ENCODE results near the gene TRIM8. TPM values are rescaled to one million over a fixed set of nuclear protein-coding genes. Genes with fewer than 3 reads are reported as not detected.

TRIM8 gene
- polyA plus RNA-seq, 1 experiment: 105 TPM

DNA sequence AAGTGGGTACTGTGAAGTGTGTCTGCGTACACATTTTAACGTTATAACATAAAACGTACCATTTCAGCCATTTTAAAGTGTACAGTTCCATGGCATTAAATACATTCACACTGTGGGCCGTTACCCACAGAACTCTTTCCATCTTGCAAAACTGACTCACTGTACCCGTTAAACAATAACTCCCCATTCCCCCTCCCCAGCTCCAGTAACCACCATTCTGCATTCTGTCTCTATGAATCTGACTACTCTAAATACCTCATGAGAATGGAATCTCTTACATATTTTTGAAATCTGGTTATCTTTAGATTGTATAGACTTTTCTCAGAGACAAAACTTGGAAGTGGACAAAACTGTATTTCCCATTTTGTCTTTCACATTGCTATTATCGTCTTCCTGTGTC is 60.6 kb downstream of the TRIM8 start:
- TF ChIP-seq, protein P1, sequence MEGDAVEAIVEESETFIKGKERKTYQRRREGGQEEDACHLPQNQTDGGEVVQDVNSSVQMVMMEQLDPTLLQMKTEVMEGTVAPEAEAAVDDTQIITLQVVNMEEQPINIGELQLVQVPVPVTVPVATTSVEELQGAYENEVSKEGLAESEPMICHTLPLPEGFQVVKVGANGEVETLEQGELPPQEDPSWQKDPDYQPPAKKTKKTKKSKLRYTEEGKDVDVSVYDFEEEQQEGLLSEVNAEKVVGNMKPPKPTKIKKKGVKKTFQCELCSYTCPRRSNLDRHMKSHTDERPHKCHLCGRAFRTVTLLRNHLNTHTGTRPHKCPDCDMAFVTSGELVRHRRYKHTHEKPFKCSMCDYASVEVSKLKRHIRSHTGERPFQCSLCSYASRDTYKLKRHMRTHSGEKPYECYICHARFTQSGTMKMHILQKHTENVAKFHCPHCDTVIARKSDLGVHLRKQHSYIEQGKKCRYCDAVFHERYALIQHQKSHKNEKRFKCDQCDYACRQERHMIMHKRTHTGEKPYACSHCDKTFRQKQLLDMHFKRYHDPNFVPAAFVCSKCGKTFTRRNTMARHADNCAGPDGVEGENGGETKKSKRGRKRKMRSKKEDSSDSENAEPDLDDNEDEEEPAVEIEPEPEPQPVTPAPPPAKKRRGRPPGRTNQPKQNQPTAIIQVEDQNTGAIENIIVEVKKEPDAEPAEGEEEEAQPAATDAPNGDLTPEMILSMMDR (IDR thresholded peaks at IDR 0.05; ENCODE audit: insufficient read depth, low read depth, low read length): no peak
- Histone ChIP-seq H3K27me3 (ENCODE audit: control insufficient read depth, insufficient read depth, low read length) (no peaks in the 10 kb centered on the region), H3K36me3 (ENCODE audit: control insufficient read depth, insufficient read depth, low read length) (no peaks in the 10 kb centered on the region), H3K4me3 (ENCODE audit: low read depth, low read length) (no peak overlapping the region)
- POLR2A ChIA-PET: interaction anchor here (0.5 kb wide), 1 partner anchor 396 kb away, joined by 4 read pairs; no protein-coding TSS in a partner anchor
- no peak for DNase-seq (ENCODE audit: low read depth)
- CTCF ChIA-PET: interaction anchor here (0.8 to 1.3 kb wide), 4 partner anchors 25 to 31 kb away, joined by 3 to 4 read pairs (median 3); no protein-coding TSS in a partner anchor

DNA sequence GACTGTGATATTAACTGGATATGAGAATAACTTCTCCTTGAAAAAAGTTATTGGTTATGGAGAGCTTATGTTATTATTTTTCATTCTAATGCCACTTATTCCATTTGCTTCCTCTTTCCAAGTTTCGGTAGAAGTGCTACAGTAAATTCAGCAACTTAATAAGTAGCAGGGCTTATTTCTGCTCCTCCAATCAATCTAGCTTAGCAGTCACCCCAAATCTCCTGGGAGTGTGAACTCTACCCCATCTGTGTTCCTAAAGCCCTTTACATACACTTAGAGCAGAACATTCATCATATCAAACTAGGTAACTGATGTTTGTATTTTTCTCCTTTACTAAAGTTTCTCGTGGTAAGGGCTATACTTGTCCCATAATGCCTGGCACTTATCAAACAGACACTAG is 61.3 kb downstream of the TRIM8 start:
- TF ChIP-seq, protein P1 (IDR thresholded peaks at IDR 0.05; ENCODE audit: insufficient read depth, low read depth, low read length): no peak
- H3K4me3 ChIP-seq (ENCODE audit: low read depth, low read length): no peak overlapping the region
- no peaks in the 10 kb centered on the region for H3K27me3 ChIP-seq (ENCODE audit: control insufficient read depth, insufficient read depth, low read length)
- no peaks in the 10 kb centered on the region for H3K36me3 ChIP-seq (ENCODE audit: control insufficient read depth, insufficient read depth, low read length)
- CTCF ChIA-PET: interaction anchor here (0.8 to 1.3 kb wide), 3 partner anchors 27 to 32 kb away, joined by 3 read pairs; no protein-coding TSS in a partner anchor
- POLR2A ChIA-PET: interaction anchor here (0.5 kb wide), 1 partner anchor 396 kb away, joined by 4 read pairs; no protein-coding TSS in a partner anchor
- DNase-seq (ENCODE audit: low read depth): no peak

Other genes starting within 250 kb of the TRIM8 start
- 17.8 and 31.3 TPM in 2 replicates for gene NFKB2, start 248.8 kb upstream of the TRIM8 start, polyA plus RNA-seq (2011; rRNA removed)
- 1.2 and 1.8 TPM in 2 replicates for gene PSD, start 225.7 kb upstream of the TRIM8 start, polyA plus RNA-seq (2011; rRNA removed)
- gene FBXL15, start 223.6 kb upstream of the TRIM8 start, polyA plus RNA-seq (2011; rRNA removed): 3.5 and 7.5 TPM in 2 replicates
- gene CUEDC2, start 211.9 kb upstream of the TRIM8 start, polyA plus RNA-seq (2011; rRNA removed): 51.2 and 74.4 TPM in 2 replicates
- not detected in 2 replicates for gene C10orf95, start 192.9 kb upstream of the TRIM8 start, polyA plus RNA-seq (2011; rRNA removed)
- gene ACTR1A, start 141.8 kb upstream of the TRIM8 start, polyA plus RNA-seq (2011; rRNA removed): 178 and 216 TPM in 2 replicates
- gene SUFU, start 140.5 kb upstream of the TRIM8 start, polyA plus RNA-seq (2011; rRNA removed): 5.3 and 8.5 TPM in 2 replicates
- gene ARL3, start 69.9 kb downstream of the TRIM8 start, polyA plus RNA-seq (2011; rRNA removed): 8.1 and 10.8 TPM in 2 replicates
- gene SFXN2, start 70.2 kb downstream of the TRIM8 start, polyA plus RNA-seq (2011; rRNA removed): 4.3 and 5.6 TPM in 2 replicates
- 45.3 and 52.4 TPM in 2 replicates for gene WBP1L, start 99.5 kb downstream of the TRIM8 start, polyA plus RNA-seq (2011; rRNA removed)
- not detected in 2 replicates for gene CYP17A1, start 192.9 kb downstream of the TRIM8 start, polyA plus RNA-seq (2011; rRNA removed)
- gene BORCS7, start 209.8 kb downstream of the TRIM8 start, polyA plus RNA-seq (2011; rRNA removed): 17.6 and 19.4 TPM in 2 replicates
- gene AS3MT, start 225.0 kb downstream of the TRIM8 start, polyA plus RNA-seq (2011; rRNA removed): 3.0 and 4.5 TPM in 2 replicates

Data from BJ (cell line).